ENCODE results near the gene NDUFB7.
A peak's percentile ranks its signal among the peaks of the same experiment; 100 is the strongest.

GRCh38 chr19:14562660-14563589 is 8.9 kb downstream of the NDUFB7 start:
- TF ChIP-seq CTCF (optimal IDR thresholded peaks at IDR 0.05 in 1 of 3, IDR thresholded peaks at IDR 0.05 in 1 of 3, conservative IDR thresholded peaks at IDR 0.05 in 1 of 3; ENCODE audit: extremely low read depth in 1 of 3, insufficient read depth in 2 of 3, low read length in 3 of 3) (peak in 1 of 3 experiments; percentile 25), EZH2 (IDR thresholded peaks at IDR 0.05; ENCODE audit: low read length) (no peak)

Data from keratinocyte (primary cell).